ENCODE measurements around the gene MCU. TPM values are rescaled to one million over a fixed set of nuclear protein-coding genes. Genes with fewer than 3 reads are reported as not detected.

Gene MCU
- total and polyA plus RNA-seq, 2 experiments from 2014 or later, result 31.6 to 41.7 TPM

GRCh38 chr10:72731916-72732419 lies 40.0 kb downstream of the MCU start:
- peaks cover 15% of the 10 kb centered on the region for H3K4me1 ChIP-seq (ENCODE audit: insufficient read depth)
- WGBS (ENCODE audit: low lambda C conversion rate, missing lambda C conversion rate), result 70% methylated on average over 4 of the region's 4 CpGs
- peaks cover 88% of the 10 kb centered on the region for H3K79me2 ChIP-seq
- no peak overlapping the region for H2AFZ ChIP-seq
- no peaks in the 10 kb centered on the region for H3K9me2 ChIP-seq (replicated peaks; ENCODE audit: insufficient read depth)
- no peaks in the 10 kb centered on the region for H4K20me1 ChIP-seq (ENCODE audit: insufficient read depth, poor library complexity, severe bottlenecking)
- H3K4me2 ChIP-seq, result no peak overlapping the region
- TF ChIP-seq EZH2 (IDR thresholded peaks at IDR 0.05; ENCODE audit: borderline replicate concordance) (no peak), EZH2phosphoT487 (IDR thresholded peaks at IDR 0.05; ENCODE audit: low read depth, severe bottlenecking, unreplicated experiment) (no peak)
- TF ChIP-seq, protein P1, sequence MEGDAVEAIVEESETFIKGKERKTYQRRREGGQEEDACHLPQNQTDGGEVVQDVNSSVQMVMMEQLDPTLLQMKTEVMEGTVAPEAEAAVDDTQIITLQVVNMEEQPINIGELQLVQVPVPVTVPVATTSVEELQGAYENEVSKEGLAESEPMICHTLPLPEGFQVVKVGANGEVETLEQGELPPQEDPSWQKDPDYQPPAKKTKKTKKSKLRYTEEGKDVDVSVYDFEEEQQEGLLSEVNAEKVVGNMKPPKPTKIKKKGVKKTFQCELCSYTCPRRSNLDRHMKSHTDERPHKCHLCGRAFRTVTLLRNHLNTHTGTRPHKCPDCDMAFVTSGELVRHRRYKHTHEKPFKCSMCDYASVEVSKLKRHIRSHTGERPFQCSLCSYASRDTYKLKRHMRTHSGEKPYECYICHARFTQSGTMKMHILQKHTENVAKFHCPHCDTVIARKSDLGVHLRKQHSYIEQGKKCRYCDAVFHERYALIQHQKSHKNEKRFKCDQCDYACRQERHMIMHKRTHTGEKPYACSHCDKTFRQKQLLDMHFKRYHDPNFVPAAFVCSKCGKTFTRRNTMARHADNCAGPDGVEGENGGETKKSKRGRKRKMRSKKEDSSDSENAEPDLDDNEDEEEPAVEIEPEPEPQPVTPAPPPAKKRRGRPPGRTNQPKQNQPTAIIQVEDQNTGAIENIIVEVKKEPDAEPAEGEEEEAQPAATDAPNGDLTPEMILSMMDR (IDR thresholded peaks at IDR 0.05; ENCODE audit: poor library complexity), result no peak
- no peak for DNase-seq (ENCODE audit: low spot score)
- H3K27ac ChIP-seq, result no peak overlapping the region
- H3K9me3 ChIP-seq (ENCODE audit: low read depth), result no peaks in the 10 kb centered on the region
- H3K4me3 ChIP-seq, result no peak overlapping the region
- no peaks in the 10 kb centered on the region for H3K27me3 ChIP-seq
- H3K36me3 ChIP-seq (replicated peaks; ENCODE audit: insufficient read depth, low read depth), result no peaks in the 10 kb centered on the region

- Histone ChIP-seq H3K9me2 (replicated peaks; ENCODE audit: insufficient read depth) (no peaks in the 10 kb centered on the region), H2AFZ (no peak overlapping the region), H4K20me1 (ENCODE audit: insufficient read depth, poor library complexity, severe bottlenecking) (no peaks in the 10 kb centered on the region), H3K4me3 (no peak overlapping the region), H3K27ac (no peak overlapping the region), H3K4me2 (no peak overlapping the region), H3K4me1 (ENCODE audit: insufficient read depth) (peaks cover 13% of the 10 kb centered on the region), H3K9me3 (ENCODE audit: low read depth) (no peaks in the 10 kb centered on the region), H3K36me3 (replicated peaks; ENCODE audit: insufficient read depth, low read depth) (no peaks in the 10 kb centered on the region), H3K79me2 (peaks cover 87% of the 10 kb centered on the region), H3K27me3 (no peaks in the 10 kb centered on the region)
- TF ChIP-seq, protein P1 (IDR thresholded peaks at IDR 0.05; ENCODE audit: poor library complexity), result no peak
- no peak for TF ChIP-seq EZH2 (IDR thresholded peaks at IDR 0.05; ENCODE audit: borderline replicate concordance)
- DNase-seq (ENCODE audit: low spot score), result no peak
- 73% methylated on average over 2 of the region's 2 CpGs for WGBS (ENCODE audit: low lambda C conversion rate, missing lambda C conversion rate)
Measured at GRCh38 chr10:72732521-72732920, 40.6 kb downstream of the MCU start.

DNA sequence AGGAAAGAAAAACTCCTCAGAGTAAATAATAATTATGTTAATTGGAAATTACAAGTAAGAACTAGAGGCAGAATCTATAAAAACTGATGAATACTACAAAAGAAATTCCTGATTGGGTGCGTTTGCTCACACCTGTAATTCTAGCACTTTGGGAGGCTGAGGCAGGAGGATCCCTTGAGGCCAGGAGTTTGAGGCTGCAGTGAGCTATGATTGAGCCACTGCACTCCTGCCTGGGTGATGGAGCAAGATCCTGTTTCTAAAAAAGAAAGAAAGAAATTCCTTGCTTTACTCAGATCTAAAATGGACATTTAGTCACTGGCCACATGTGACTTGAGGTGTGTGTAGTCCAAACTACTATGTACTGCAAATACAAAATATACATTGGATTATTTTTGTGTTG lies 42.0 kb downstream of the MCU start:
- Histone ChIP-seq H3K27ac (no peak overlapping the region), H3K9me2 (replicated peaks; ENCODE audit: insufficient read depth) (no peaks in the 10 kb centered on the region), H3K27me3 (no peaks in the 10 kb centered on the region), H3K36me3 (replicated peaks; ENCODE audit: insufficient read depth, low read depth) (no peaks in the 10 kb centered on the region), H3K4me3 (no peak overlapping the region), H3K4me1 (ENCODE audit: insufficient read depth) (peaks cover 25% of the 10 kb centered on the region), H4K20me1 (ENCODE audit: insufficient read depth, poor library complexity, severe bottlenecking) (no peaks in the 10 kb centered on the region), H3K4me2 (no peak overlapping the region), H3K79me2 (peaks cover 85% of the 10 kb centered on the region), H2AFZ (no peak overlapping the region), H3K9me3 (ENCODE audit: low read depth) (no peaks in the 10 kb centered on the region)
- no peak for DNase-seq (ENCODE audit: low spot score)
- WGBS (ENCODE audit: low lambda C conversion rate, missing lambda C conversion rate), result 100% methylated on average over 1 of the region's 1 CpG
- TF ChIP-seq EZH2 (IDR thresholded peaks at IDR 0.05; ENCODE audit: borderline replicate concordance), result no peak

- no peaks in the 10 kb centered on the region for H3K27me3 ChIP-seq
- H3K4me2 ChIP-seq, result peak overlapping the region; percentile 3
- H3K4me3 ChIP-seq, result no peak overlapping the region
- peak overlapping the region; percentile 69 for H3K27ac ChIP-seq
- no peaks in the 10 kb centered on the region for H3K9me2 ChIP-seq (replicated peaks; ENCODE audit: insufficient read depth)
- TF ChIP-seq, protein P1 (IDR thresholded peaks at IDR 0.05; ENCODE audit: poor library complexity), result no peak
- TF ChIP-seq EZH2phosphoT487 (IDR thresholded peaks at IDR 0.05; ENCODE audit: low read depth, severe bottlenecking, unreplicated experiment), result no peak
- TF ChIP-seq EZH2 (IDR thresholded peaks at IDR 0.05; ENCODE audit: borderline replicate concordance), result no peak
- H4K20me1 ChIP-seq (ENCODE audit: insufficient read depth, poor library complexity, severe bottlenecking), result no peaks in the 10 kb centered on the region
- H3K9me3 ChIP-seq (ENCODE audit: low read depth), result no peaks in the 10 kb centered on the region
- H3K79me2 ChIP-seq, result peaks cover 85% of the 10 kb centered on the region
- H3K4me1 ChIP-seq (ENCODE audit: insufficient read depth), result peaks cover 35% of the 10 kb centered on the region
- no peak overlapping the region for H2AFZ ChIP-seq
- DNase-seq (ENCODE audit: low spot score), result no peak
- no peaks in the 10 kb centered on the region for H3K36me3 ChIP-seq (replicated peaks; ENCODE audit: insufficient read depth, low read depth)
- 97% methylated on average over 1 of the region's 1 CpG for WGBS (ENCODE audit: low lambda C conversion rate, missing lambda C conversion rate)
Measured at GRCh38 chr10:72735288-72735936, 43.5 kb downstream of the MCU start.
